NCI-H1694 (cell line): ENCODE results near the gene TMEM243.
A peak's percentile ranks its signal among the peaks of the same experiment; 100 is the strongest.
"Not testable (repeated sequence)": the region's sequence is repeated elsewhere in the genome, so short reads cannot be mapped to it uniquely, and the experiment has no call there.

Experiments used
- DNase-seq: peaks from one replicate; lab custom pipeline; 2025; lab: John Stamatoyannopoulos, UW

The TMEM243 gene, protein sequence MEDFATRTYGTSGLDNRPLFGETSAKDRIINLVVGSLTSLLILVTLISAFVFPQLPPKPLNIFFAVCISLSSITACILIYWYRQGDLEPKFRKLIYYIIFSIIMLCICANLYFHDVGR

GRCh38 chr7:87219545-87220025, at the start of gene TMEM243:
Gene TMEM243 (minus strand): TSS chr7:87219732. CDS start chr7:87219503, 229 bp downstream.
- DNase-seq, result peak; percentile 32

GRCh38 chr7:87267239-87267900, 47.8 kb upstream of the TMEM243 start:
- DNase-seq, result no peak

GRCh38 chr7:87263537-87263936, 44.0 kb upstream of the TMEM243 start:
- DNase-seq, result no peak

- DNase-seq, result no peak
Observed at GRCh38 chr7:87253589-87254087, 34.1 kb upstream of the TMEM243 start.

DNA sequence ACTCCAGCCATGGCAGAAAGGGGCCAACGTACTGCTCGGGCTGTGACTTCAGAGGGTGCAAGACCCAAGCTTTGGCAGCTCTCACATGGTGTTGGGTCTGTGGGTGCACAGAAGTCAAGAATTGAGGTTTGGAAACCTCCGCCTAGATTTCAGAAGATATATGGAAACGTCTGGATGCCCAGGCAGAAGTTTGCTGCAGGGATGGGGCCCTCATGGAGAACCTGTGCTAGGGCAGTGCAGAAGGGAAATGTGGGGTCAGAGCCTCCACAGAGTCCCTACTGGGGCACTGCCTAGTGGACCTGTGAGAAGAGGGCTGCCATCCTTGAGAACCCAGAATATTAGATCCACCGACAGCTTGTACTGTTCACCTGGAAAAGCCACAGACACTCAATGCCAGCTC, 26.1 kb upstream of the TMEM243 start:
- not testable (repeated sequence) for DNase-seq

GRCh38 chr7:87238464-87239051, 19.0 kb upstream of the TMEM243 start:
- DNase-seq, result not testable (repeated sequence)

DNA sequence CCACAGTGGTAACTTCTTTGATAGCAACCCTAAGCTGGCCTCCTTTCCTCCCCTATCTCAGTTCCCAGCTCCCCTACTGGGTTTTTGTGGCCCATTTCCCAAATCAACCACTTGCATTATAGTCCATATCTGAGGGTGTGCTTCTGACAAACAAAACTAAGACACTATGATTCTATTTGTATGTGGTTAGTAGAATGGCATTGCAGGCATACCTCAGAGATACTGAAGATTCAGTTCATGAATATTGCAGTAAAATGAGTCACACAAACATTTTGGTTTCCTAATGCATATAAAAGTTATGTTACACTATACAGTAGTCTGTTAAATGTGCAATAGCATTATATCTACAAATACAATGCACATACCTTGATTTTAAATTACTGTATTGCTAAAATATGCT, 15.4 kb upstream of the TMEM243 start:
- no peak for DNase-seq

- no peak for DNase-seq
Observed at GRCh38 chr7:87231711-87232110, 12.2 kb upstream of the TMEM243 start.

- no peak for DNase-seq
Observed at GRCh38 chr7:87231258-87231657, 11.7 kb upstream of the TMEM243 start.

DNA sequence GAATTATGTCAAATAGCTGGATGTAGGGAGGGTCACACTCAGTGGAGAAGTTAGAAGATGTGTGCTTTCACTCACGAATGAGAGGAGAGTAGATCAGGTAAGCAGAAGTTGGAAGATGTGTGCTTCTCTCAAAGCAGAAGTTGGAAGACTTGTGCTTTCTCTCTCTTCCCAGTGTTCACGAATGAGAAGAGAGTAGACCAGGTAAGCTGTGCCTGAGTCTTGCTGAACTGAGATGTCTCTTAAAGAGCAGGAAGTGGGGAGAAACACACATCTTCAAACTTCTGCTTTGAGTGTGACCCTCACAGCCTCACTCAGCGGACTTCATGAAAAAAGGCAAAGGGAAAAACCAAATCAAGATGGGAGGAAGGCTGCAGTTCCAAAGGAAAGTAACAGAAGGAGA, 7.0 kb upstream of the TMEM243 start:
- DNase-seq, result no peak

- no peak for DNase-seq
Observed at GRCh38 chr7:87225696-87226095, 6.2 kb upstream of the TMEM243 start.

GRCh38 chr7:87223666-87224065, 4.1 kb upstream of the TMEM243 start:
- no peak for DNase-seq

DNA sequence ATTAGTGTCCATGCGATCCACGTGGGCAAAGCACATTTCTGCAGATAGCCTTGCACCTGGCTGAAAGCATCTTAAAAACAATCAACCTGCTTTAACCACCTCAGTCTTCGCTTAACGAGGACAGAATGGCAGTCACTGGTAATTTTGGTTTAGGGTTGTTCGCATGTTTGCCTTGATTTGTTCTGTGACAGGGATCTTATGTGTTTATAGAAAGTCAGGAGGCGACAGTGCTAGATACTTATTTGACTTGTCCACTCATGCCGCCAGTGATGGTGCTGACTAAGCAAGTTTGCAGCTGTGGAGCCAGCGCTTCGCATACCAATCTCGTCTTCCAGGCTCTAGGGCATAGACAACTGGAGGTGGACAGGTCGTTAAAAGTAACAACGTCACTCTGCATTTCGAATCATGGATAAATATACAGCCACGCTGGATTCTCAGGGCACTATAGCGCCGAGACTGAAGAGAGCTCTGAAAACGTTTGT, 1.2 kb upstream of the TMEM243 start:
- no peak for DNase-seq

DNA sequence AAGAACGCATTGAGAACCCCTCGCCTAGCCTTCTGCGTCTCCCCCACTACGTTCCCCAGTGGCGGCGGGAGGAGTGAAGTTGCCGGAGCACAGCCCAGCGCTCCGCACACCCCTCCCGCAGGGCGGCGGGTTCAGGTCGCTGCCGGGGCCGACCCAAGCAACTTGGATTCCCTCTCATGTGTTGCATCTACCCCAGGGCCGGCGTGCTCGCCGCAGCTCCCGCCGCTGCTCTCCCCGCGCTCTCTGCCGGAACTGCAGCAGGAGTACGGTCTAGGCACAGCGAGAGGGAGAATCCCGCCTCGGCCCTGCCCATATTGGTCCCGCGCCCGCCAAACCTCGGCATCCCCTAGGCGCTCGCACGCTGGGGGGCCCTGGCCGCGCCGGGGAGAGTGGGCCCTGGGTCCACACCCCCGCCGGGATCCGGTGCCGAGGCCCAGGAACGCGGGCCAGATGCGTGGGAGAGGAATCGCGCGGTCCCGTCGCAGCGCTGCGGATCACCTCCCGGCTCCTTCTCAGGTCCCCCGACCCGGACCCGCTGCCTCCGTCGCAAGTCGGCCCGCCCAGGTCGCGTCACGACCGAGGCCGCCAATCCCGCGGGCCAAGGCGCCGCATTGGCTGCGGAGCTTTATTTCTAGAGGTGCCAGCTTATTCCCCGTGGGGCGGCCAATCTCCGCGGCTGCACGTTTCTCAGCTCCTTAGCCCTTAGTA, 648 bp upstream of the TMEM243 start:
- peak; percentile 60 for DNase-seq

DNA sequence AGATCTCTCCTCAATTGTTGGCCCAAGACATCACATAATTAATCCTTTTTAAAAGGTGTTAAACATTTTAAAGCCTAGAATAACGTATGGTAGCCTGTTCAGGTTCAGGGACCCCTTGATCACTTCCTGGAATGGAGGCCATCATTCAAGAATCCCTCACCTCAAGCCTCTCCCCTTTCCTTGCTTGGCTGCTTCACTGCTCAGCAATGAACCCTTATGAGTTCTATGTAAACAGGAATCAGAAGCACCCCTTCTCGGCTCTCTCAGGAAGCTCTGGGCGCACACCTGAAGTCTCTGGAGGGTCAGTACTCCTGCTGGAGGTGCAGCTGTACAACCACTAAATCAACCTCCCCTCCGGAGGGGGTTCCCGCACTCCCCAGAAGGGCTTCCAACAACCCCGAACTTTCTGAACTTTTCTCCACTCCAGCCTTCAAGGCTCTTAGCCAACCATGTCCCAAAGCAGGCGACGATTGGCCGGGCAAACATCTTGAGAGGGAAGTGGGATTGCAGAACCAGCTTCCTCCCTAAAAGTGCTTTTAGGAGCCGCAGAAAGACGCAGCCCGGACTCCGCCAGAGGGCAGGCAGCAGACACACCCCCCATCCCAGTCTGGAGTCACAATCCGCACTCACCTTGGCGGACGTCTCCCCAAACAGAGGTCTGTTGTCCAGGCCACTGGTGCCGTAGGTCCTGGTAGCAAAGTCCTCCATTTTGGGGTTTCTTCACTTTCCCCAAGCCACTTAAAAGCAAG, 562 bp downstream of the TMEM243 start:
- DNase-seq, result no peak

GRCh38 chr7:87217983-87218653, 1.4 kb downstream of the TMEM243 start:
- no peak for DNase-seq

- no peak for DNase-seq
Observed at GRCh38 chr7:87216701-87217508, 2.6 kb downstream of the TMEM243 start.

DNA sequence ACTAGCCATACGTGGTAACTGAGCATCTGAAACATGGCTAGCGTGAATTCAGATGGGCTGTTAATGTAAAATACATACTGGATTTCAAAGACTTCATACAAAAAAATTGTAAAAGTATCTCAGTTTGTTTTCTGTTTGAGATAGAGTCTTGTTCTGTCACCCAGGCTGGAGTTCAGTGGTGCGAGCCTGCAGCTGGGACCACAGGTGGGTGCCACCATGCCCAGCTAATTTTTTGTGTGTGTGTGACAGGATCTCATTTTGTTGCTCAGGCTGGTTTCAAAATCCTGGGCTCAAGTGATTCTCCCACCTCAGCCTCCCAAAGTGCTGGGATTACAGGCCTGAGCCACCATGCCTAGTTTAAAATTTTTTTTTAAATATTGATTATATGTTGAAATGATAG, 4.5 kb downstream of the TMEM243 start:
- no peak for DNase-seq

GRCh38 chr7:87213811-87214210, 5.7 kb downstream of the TMEM243 start:
- DNase-seq, result no peak

DNA sequence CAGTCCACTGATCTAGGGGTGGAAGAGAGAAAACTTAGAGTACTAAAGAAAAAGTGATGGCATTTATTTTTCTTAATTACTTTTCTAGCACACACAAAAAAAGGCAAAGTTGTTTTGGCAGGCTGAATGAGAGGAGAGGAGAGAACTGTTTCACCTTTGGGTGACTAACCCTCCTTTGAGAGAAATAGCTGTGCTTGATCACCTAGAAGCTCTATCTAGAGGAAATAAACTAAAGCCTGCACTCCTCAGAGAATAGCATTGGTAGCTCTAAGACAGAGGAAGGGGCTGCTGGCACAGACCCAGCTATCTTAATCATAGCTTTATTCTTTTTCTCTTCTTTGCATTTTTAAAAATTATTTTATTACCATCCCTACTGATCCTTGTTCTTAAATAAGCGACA, 6.3 kb downstream of the TMEM243 start:
- no peak for DNase-seq
